Caki2 (cell line): Measurements from ENCODE around the gene GAB1. TPM values are rescaled to one million over a fixed set of nuclear protein-coding genes. Genes with fewer than 3 reads are reported as not detected.
"Not testable (repeated sequence)": the region's sequence is repeated elsewhere in the genome, so short reads cannot be mapped to it uniquely, and the experiment has no call there.

ENCODE experiments used
- DNase-seq: peaks from one replicate; pipeline ENCODE4 v3.0.0-alpha.2; 2015; ENCODE audit warnings: low read depth
- in situ Hi-C: cut with HindIII; loops from 2 replicates; pipeline ENCODE4 v1.10.0; 2016; ENCODE audit warnings: low sequenced_read_pairs, low pct_unique_long_range_greater_than_20kb, mixed read lengths
- total RNA-seq: library from RNA; depleted of rRNA; stranded (reverse); fragments of >200 nt; shearing (Covaris generic); gene quantifications from 2 replicates; pipeline ENCODE4 v1.2.3, GENCODE V29; 2014; ENCODE audit warnings: low replicate concordance

The GAB1 gene
- total RNA-seq, 1 experiment from 2014 or later = 17.5 TPM

- in situ Hi-C loops = no loop called here
- no peak for DNase-seq
Measured at GRCh38 chr4:143329985-143330384, 6.7 kb upstream of the GAB1 start.

- in situ Hi-C loops = no loop called here
- peak; percentile 90 for DNase-seq
Measured at GRCh38 chr4:143335979-143336780, 496 bp upstream of the GAB1 start.

- in situ Hi-C loops = no loop called here
- no peak for DNase-seq
Measured at GRCh38 chr4:143337600-143338287, 1.1 kb downstream of the GAB1 start.

GRCh38 chr4:143338313-143338712, 1.6 kb downstream of the GAB1 start:
- DNase-seq = no peak
- in situ Hi-C loops = no loop called here

GRCh38 chr4:143339497-143339896, 2.8 kb downstream of the GAB1 start:
- no peak for DNase-seq
- in situ Hi-C loops = no loop called here

- in situ Hi-C loops = no loop called here
- no peak for DNase-seq
Measured at GRCh38 chr4:143341186-143341755, 4.6 kb downstream of the GAB1 start.

GRCh38 chr4:143343276-143343831, 6.7 kb downstream of the GAB1 start:
- in situ Hi-C loops = no loop called here

GRCh38 chr4:143344041-143344440, 7.4 kb downstream of the GAB1 start:
- DNase-seq = no peak

More at GRCh38 chr4:143343276-143343831, 6.7 kb downstream of the GAB1 start:
- DNase-seq = no peak

GRCh38 chr4:143344774-143345173, 8.1 kb downstream of the GAB1 start:
- in situ Hi-C loops = no loop called here
- DNase-seq = no peak

More at GRCh38 chr4:143344041-143344440, 7.4 kb downstream of the GAB1 start:
- in situ Hi-C loops = no loop called here

- no peak for DNase-seq
- in situ Hi-C loops = no loop called here
Measured at GRCh38 chr4:143345356-143345755, 8.7 kb downstream of the GAB1 start.

- in situ Hi-C loops = no loop called here
- DNase-seq = no peak
Measured at GRCh38 chr4:143346206-143346605, 9.5 kb downstream of the GAB1 start.

GRCh38 chr4:143347484-143348111, 10.9 kb downstream of the GAB1 start:
- DNase-seq = no peak
- in situ Hi-C loops = no loop called here

- in situ Hi-C loops = no loop called here
- DNase-seq = no peak
Measured at GRCh38 chr4:143348233-143349077, 11.8 kb downstream of the GAB1 start.

GRCh38 chr4:143349858-143350527, 13.3 kb downstream of the GAB1 start:
- DNase-seq, in situ Hi-C loops: not testable (repeated sequence)

GRCh38 chr4:143351149-143351691, 14.5 kb downstream of the GAB1 start:
- DNase-seq = no peak
- in situ Hi-C loops = no loop called here

- DNase-seq = no peak
- in situ Hi-C loops = no loop called here
Measured at GRCh38 chr4:143351774-143352451, 15.2 kb downstream of the GAB1 start.
